ENCODE data around the gene C1orf50. TPM values are rescaled to one million over a fixed set of nuclear protein-coding genes. Genes with fewer than 3 reads are reported as not detected.
"Not testable (repeated sequence)": the region's sequence is repeated elsewhere in the genome, so short reads cannot be mapped to it uniquely, and the experiment has no call there.

The C1orf50 gene
- total and polyA plus RNA-seq, 2 donors (not counting 1 experiment from before 2014, with no cell fraction given), result 2.7 to 17.1 TPM

GRCh38 chr1:42723511-42723910, 43.5 kb upstream of the C1orf50 start:
- H3K27me3 ChIP-seq (replicated peaks in 1 of 4; ENCODE audit: control extremely low read depth in 1 of 4, control insufficient read depth in 3 of 4, insufficient read depth in 4 of 4, low read length in 3 of 4), result no peaks in the 10 kb centered on the region
- 87% methylated on average over 5 of the region's 6 CpGs for WGBS (ENCODE audit: insufficient coverage)

GRCh38 chr1:42725820-42726219, 41.2 kb upstream of the C1orf50 start:
- H4K20me1 ChIP-seq (ENCODE audit: control insufficient read depth, insufficient read depth, low read length, poor library complexity, severe bottlenecking); DNase-seq; CTCF ChIA-PET; H3K27me3 ChIP-seq (replicated peaks in 1 of 4; ENCODE audit: control extremely low read depth in 1 of 4, control insufficient read depth in 3 of 4, insufficient read depth in 4 of 4, low read length in 3 of 4); H3K27ac ChIP-seq (ENCODE audit: low read length in 2 of 2); H3K27ac Mint-ChIP-seq; ATAC-seq (ENCODE audit: low read depth); H2AFZ ChIP-seq (ENCODE audit: insufficient read depth, low read depth, low read length, poor library complexity, severe bottlenecking); H3K9me3 Mint-ChIP-seq (ENCODE audit: insufficient read depth); H3K4me1 ChIP-seq (ENCODE audit: control insufficient read depth in 2 of 2, insufficient read depth in 2 of 2, low read length in 2 of 2); intact Hi-C loops (cut with micrococcal nuclease); H3K4me2 ChIP-seq (replicated peaks; ENCODE audit: low read depth, low read length, poor library complexity, severe bottlenecking); H3K36me3 ChIP-seq (replicated peaks in 1 of 2; ENCODE audit: control extremely low read depth in 1 of 2, control insufficient read depth in 1 of 2, extremely low read depth in 1 of 2, insufficient read depth in 2 of 2, low read length in 1 of 2); H3K4me3 ChIP-seq (ENCODE audit: control extremely low read depth in 1 of 5, extremely low read depth in 1 of 5, insufficient read depth in 1 of 5, low read depth in 2 of 5, low read length in 4 of 5); H3K79me2 ChIP-seq (ENCODE audit: control insufficient read depth, insufficient read depth, low read length); H3K4me1 Mint-ChIP-seq; H3K9me3 ChIP-seq (ENCODE audit: control extremely low read depth in 1 of 3, control insufficient read depth in 2 of 3, insufficient read depth in 1 of 3, low read length in 2 of 3); H3K9ac ChIP-seq (ENCODE audit: low read length); POLR2A ChIA-PET; H3K27me3 Mint-ChIP-seq; H3K4me3 Mint-ChIP-seq: not testable (repeated sequence)
- WGBS (ENCODE audit: insufficient coverage), result 100% methylated on average over 3 of the region's 4 CpGs

More at GRCh38 chr1:42723511-42723910, 43.5 kb upstream of the C1orf50 start:
- Mint-ChIP-seq H3K27ac (no peak overlapping the region), H3K4me1 (no peaks in the 10 kb centered on the region), H3K27me3 (no peaks in the 10 kb centered on the region), H3K4me3 (no peak overlapping the region), H3K9me3 (ENCODE audit: insufficient read depth) (no peaks in the 10 kb centered on the region)
- intact Hi-C loops (cut with micrococcal nuclease), result no loop called here
- Histone ChIP-seq H3K4me2 (replicated peaks; ENCODE audit: low read depth, low read length, poor library complexity, severe bottlenecking) (no peak overlapping the region), H3K27ac (ENCODE audit: low read length in 2 of 2) (no peak overlapping the region), H3K79me2 (ENCODE audit: control insufficient read depth, insufficient read depth, low read length) (no peaks in the 10 kb centered on the region), H3K9me3 (ENCODE audit: control extremely low read depth in 1 of 3, control insufficient read depth in 2 of 3, insufficient read depth in 1 of 3, low read length in 2 of 3) (no peaks in the 10 kb centered on the region), H3K36me3 (replicated peaks in 1 of 2; ENCODE audit: control extremely low read depth in 1 of 2, control insufficient read depth in 1 of 2, extremely low read depth in 1 of 2, insufficient read depth in 2 of 2, low read length in 1 of 2) (peaks cover 0 to 2% of the 10 kb centered on the region in 2 experiments), H3K4me3 (ENCODE audit: control extremely low read depth in 1 of 5, extremely low read depth in 1 of 5, insufficient read depth in 1 of 5, low read depth in 2 of 5, low read length in 4 of 5) (no peak overlapping the region), H3K4me1 (ENCODE audit: control insufficient read depth in 2 of 2, insufficient read depth in 2 of 2, low read length in 2 of 2) (no peaks in the 10 kb centered on the region), H4K20me1 (ENCODE audit: control insufficient read depth, insufficient read depth, low read length, poor library complexity, severe bottlenecking) (no peaks in the 10 kb centered on the region), H2AFZ (ENCODE audit: insufficient read depth, low read depth, low read length, poor library complexity, severe bottlenecking) (no peak overlapping the region), H3K9ac (ENCODE audit: low read length) (no peak overlapping the region)
- no peak for DNase-seq
- no peak for TF ChIP-seq EZH2 (IDR thresholded peaks at IDR 0.05; ENCODE audit: borderline replicate concordance, insufficient read depth, low read depth, low read length, poor library complexity, severe bottlenecking)
- no peak for TF ChIP-seq CTCF (IDR thresholded peaks at IDR 0.05)
- ChIA-PET POLR2A (interaction anchor here (0.7 kb wide), 1 partner anchor 33 kb away, joined by 5 read pairs; no protein-coding TSS in a partner anchor), CTCF (interaction anchor here (1.0 kb wide), 1 partner anchor 23 kb away, joined by 3 read pairs; no protein-coding TSS in a partner anchor)
- ATAC-seq (ENCODE audit: low read depth), result no peak

All from B cell (primary cell).